Body of pancreas (tissue), 4 donors: ENCODE results near the gene AARSD1.
"Not testable (repeated sequence)": the region's sequence is repeated elsewhere in the genome, so short reads cannot be mapped to it uniquely, and the experiment has no call there.

Experiments
- POLR2A ChIP-seq, 3 donors: fragments of 450-650 bp; IDR thresholded peaks; one replicate each; pipeline ENCODE4 v1.6.1; 2016; ENCODE audit warnings: antibody characterized with exemption in 3 of 3, mild to moderate bottlenecking in 2 of 3
- TF ChIP-seq, protein P1 (sequence below), 7 experiments: fragments of 450-650 bp in 4 of 7; fragments of 200-600 bp in 3 of 7; sonication (generic) in 3 of 7; IDR thresholded peaks; one replicate each; pipeline ENCODE4 v1.5.1; 2016 to 2019; ENCODE audit warnings: antibody characterized with exemption in 7 of 7

DNA sequence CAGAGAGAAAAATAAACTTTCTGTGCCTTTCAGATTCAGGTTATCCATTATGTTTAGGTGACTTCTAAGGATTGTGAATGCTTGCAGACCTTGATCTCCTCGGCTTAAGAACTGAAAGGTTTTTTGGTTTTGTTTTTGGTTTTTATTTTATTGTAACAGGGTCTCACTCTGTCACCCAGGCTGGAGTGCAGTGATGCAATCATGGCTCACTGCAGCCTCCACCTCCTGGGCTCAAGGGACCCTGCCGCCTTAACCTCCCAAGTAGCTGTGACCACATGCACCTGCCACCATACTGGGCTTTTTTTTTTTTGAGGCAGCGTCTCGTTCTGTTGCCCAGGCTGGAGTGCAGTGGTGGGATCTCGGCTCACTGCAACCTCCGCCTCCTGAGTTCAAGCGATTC lies 40.8 kb downstream of the AARSD1 start:
- TF ChIP-seq POLR2A (IDR thresholded peaks at IDR 0.05), result not testable (repeated sequence)
- TF ChIP-seq, protein P1, sequence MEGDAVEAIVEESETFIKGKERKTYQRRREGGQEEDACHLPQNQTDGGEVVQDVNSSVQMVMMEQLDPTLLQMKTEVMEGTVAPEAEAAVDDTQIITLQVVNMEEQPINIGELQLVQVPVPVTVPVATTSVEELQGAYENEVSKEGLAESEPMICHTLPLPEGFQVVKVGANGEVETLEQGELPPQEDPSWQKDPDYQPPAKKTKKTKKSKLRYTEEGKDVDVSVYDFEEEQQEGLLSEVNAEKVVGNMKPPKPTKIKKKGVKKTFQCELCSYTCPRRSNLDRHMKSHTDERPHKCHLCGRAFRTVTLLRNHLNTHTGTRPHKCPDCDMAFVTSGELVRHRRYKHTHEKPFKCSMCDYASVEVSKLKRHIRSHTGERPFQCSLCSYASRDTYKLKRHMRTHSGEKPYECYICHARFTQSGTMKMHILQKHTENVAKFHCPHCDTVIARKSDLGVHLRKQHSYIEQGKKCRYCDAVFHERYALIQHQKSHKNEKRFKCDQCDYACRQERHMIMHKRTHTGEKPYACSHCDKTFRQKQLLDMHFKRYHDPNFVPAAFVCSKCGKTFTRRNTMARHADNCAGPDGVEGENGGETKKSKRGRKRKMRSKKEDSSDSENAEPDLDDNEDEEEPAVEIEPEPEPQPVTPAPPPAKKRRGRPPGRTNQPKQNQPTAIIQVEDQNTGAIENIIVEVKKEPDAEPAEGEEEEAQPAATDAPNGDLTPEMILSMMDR (IDR thresholded peaks at IDR 0.05), result not testable (repeated sequence)
